GM21576 (cell line): ENCODE data around the gene CBL.

Source experiments
- ATAC-seq: cut with Tn5 transposase; IDR thresholded peaks from one replicate; pipeline ENCODE4 v1.9.1; 2021; ENCODE audit warnings: mild to moderate bottlenecking, moderate library complexity; ENCODE audit not compliant: unreplicated experiment

Gene CBL

GRCh38 chr11:119305556-119306372 lies 99.6 kb downstream of the CBL start:
- no peak for ATAC-seq

DNA sequence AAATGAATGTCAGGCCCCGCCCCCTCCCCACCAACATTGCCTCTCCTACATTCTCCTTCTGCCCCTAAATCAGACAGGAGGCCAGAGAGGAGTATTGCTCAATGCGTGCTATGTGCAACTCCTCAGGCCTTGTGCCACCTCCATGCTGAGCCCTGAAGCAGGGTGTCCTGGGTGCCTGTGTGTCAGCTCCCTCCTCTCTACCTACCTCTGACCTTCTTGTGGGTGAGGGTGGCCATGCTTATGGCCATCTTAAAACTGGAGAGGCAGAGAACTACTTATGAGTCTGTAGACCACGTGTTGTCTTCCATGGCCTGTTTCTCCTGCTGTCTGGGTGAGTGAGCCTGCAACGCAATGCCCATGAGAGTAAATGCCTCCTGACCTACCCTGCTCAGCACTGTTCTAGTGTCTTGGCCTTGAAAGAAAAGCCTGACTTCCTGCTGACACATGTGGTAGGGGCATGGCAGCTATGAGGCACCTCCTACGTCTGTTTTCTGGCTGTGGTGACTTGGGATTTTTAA lies 100.3 kb downstream of the CBL start:
- no peak for ATAC-seq

DNA sequence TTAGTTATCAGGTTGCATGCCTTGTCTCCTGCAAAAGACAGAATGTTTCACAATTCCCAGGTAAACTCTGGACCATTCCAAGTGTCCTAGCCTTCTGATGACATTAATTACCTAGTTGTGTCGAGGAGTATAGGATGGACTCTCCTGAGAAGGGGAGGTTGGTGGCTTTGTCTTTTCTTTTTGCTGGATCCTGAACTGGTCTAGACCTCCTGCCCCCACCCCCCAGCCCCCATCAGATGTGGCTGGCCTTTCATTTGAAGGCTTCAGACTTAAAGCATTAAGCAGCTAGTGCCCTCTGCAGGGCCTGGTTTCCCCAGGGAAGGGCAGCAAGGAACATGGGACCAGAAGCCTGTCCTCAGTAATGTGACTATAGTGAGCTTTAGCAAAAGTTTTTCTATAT lies 101.1 kb downstream of the CBL start:
- ATAC-seq, result no peak

DNA sequence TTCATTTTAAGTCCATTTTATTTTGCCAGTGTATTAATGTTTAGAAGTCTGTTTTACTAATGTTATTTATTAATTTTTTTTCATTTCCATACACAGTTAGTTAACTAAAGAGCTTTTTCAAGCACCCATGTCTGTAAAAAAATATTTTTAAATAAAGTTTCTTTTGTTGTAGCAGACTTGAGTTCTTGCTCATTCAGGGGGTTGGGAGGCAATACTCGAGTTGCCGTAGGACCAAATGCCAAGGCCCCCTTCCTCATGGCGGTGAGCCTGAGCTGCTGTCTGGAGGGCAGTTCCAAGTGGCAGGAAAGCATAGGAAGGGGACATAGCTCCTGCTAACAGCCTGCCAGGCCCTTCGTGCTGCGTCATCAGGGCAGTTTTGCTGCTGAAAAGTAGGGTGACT lies 101.8 kb downstream of the CBL start:
- ATAC-seq, result no peak

GRCh38 chr11:119309411-119309810 lies 103.3 kb downstream of the CBL start:
- ATAC-seq, result no peak

- no peak for ATAC-seq
Observed at GRCh38 chr11:119309953-119310681, 104.0 kb downstream of the CBL start.

- ATAC-seq, result no peak
Observed at GRCh38 chr11:119310682-119311052, 104.5 kb downstream of the CBL start.

DNA sequence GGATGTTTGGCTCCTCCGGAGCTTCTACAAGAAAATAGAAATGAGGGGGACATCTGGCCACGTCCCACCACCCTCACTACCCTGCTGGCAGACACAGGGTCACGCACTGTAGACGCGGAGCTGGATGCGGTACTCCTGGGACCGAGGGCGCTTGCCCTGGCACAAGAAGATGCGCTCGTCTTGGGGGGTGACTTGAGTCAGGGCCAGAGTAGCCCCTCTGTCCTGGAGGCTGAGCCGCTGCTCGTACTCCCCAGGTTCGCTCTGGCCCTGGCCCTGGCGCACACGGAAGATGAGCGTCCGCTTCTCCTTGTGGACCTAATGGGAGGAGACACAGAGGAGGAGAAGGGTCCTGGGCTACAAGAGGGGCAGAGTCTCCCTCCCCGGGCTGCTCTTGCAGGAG lies 108.6 kb downstream of the CBL start:
- no peak for ATAC-seq

GRCh38 chr11:119315131-119316015 lies 109.2 kb downstream of the CBL start:
- no peak for ATAC-seq

- ATAC-seq, result no peak
Observed at GRCh38 chr11:119316016-119316728, 110.0 kb downstream of the CBL start.

DNA sequence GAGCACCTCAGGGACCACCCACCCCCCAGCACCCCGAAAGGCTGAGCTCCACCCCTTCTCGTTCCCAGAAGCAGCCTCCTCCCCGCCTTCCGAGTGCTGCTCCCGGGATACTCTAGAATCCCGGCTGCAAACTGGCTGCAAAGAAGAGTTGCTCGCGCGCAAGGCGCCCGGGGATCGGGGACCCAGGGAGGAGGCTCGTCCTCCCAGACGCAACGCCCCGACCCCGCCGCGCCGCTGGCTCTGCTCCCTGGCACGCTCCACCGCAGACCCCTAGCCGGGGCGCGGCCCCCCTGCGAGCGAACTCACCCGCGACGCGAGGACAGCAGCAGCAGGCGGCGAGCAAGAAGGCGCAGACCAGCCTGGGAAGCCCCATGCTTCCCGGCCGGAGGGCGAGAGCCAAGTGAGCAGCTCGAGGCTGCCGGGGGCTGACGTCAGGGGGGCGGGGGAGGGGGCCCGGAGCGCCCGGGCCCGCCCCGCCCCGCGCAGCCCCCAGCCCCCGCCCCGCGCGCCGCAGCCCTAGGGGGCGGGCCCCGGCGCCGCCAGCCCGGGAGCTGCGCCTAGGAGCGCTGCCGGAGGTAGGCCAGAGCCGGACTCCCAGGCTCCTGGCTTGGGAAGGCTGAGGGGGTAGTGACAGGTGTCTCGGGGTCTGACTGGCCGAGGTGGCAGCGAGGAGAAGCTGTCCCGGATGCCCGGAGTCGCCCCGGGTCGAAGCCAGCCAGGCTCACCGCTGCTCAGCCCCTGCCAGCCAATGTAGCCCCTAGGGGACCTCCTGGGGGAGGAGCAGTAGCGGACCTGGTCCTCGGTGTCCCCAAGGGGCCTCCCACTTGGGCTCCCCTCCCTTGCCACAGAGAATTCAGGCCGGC lies 110.8 kb downstream of the CBL start, which contains the start of gene MCAM:
TSS of gene MCAM (minus strand) at position 402 of the 863 bp plus-strand sequence. CDS start at position 373, 29 bp downstream.
- ATAC-seq, result no peak

- no peak for ATAC-seq
Observed at GRCh38 chr11:119317592-119318239, 111.6 kb downstream of the CBL start.

DNA sequence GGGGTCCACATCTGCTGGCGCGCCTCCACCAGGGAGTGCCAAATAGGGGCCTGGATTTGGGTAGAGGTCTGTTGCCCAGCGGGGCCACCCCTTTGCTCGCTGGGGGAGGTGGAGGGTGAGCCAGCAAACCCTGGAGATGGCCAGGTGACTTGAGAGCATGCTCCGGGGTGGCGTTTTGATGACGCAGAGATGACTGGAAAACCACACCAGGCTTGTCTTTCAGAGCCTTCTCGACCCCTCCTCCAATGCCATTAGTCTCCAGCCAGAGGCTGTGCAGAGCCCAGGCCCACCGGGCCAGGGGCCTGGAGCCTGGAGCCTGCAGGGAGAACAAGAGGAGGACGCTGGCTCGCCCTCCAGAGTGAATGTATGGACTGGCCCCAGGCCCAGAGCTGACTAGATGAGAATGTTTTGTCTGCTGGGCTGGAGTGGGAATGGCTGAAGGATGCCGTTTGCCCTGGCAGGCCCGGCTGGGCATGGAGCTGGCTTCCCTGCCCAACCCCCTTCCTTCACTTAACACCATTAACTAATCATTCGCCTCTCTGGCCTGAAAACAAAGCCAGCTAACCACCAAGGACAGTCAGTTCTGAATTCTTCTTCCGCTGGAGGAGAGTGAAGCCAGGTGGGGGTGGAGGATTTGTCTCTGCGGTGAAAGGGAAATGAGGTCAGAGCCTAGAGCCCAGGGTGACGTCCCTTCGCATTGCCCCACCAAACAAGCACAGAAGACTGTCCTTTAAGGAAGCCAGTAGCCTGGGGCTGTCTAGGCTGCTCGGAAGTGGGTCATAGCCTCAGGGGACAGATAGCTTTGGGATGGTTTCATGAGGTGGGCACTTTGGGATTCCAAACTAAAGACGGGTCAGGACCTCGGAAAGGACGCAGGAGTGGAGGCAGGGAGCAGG lies 112.3 kb downstream of the CBL start:
- ATAC-seq, result no peak

DNA sequence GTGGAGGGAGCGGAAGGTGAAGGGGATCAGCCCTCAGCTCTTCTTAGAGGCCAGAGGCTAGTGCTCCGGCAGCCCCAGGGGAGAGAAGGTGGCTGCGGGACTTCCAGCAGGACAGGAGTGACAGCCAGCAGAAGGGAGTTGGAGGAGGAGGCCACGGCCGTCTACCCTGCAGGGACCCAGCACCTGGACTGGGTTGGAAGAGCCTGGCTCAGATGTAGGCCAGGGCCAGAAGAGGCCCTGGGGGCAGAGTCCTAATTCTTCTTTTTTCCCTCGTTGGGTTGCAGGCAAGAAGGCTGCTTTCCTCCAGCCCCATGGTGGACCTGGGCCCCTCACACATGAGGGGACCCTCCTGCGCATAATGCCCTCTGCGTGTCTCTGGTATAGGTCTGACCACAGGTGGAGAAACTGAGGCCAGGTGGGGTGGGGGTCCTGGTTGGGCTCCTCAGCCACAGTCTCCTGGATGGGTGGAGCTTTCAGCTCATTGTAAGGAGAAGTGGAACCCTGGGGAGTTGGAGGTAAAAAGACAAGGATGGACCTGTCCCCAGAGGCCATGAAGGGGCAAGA lies 113.1 kb downstream of the CBL start:
- ATAC-seq, result no peak

GRCh38 chr11:119319700-119320239 lies 113.6 kb downstream of the CBL start:
- no peak for ATAC-seq

GRCh38 chr11:119320240-119320775 lies 114.2 kb downstream of the CBL start:
- no peak for ATAC-seq
